HepG2 (cell line): ENCODE measurements around the gene IL1RAPL2. TPM values are rescaled to one million over a fixed set of nuclear protein-coding genes. Genes with fewer than 3 reads are reported as not detected.

Experiments
- CBX1 ChIP-seq: IDR thresholded peaks from one replicate; pipeline ENCODE4 v1.6.1; 2016; ENCODE audit warnings: antibody characterized with exemption, low read depth
- CREM ChIP-seq, 2 experiments: sonication (generic) in 1 of 2; formaldehyde crosslinking in 1 of 2; IDR thresholded peaks; 2 replicates each; pipeline versions ENCODE4 v1.4.0 to v1.6.1; 2016 to 2020; ENCODE audit warnings: antibody characterized with exemption in 1 of 2, mild to moderate bottlenecking in 1 of 2, missing genetic modification reagents in 1 of 2
- ELF1 ChIP-seq: sonication (generic); formaldehyde crosslinking; IDR thresholded peaks from 2 replicates; pipeline ENCODE4 v1.4.0; 2020; ENCODE audit warnings: missing genetic modification reagents
- EP300 ChIP-seq, 3 experiments: sonication (generic) in 1 of 3; formaldehyde crosslinking in 1 of 3; IDR thresholded peaks; 2 replicates each; pipeline versions ENCODE4 v1.5.1 to v1.6.1; 2011 to 2020; ENCODE audit warnings: low read depth in 2 of 3, low read length in 2 of 3, borderline replicate concordance in 1 of 3, improper control_type of control experiment in 1 of 3, mild to moderate bottlenecking in 1 of 3, missing genetic modification reagents in 1 of 3, moderate library complexity in 1 of 3
- HDAC6 ChIP-seq: fragments of 200-600 bp; sonication (generic); IDR thresholded peaks from 2 replicates; pipeline ENCODE4 v1.7.0; 2017; ENCODE audit warnings: mild to moderate bottlenecking, antibody characterized with exemption, low read length, low read depth
- HMGXB4 ChIP-seq, 2 experiments: sonication (generic) in 1 of 2; formaldehyde crosslinking in 1 of 2; IDR thresholded peaks; 2 replicates each; pipeline versions ENCODE4 v1.4.0 to v1.6.1; 2018 to 2020; ENCODE audit warnings: missing genetic modification reagents in 2 of 2, borderline replicate concordance in 1 of 2, low read depth in 1 of 2, mild to moderate bottlenecking in 1 of 2, missing biosample characterization in 1 of 2
- KIAA2018 ChIP-seq: sonication (generic); formaldehyde crosslinking; IDR thresholded peaks from 2 replicates; pipeline ENCODE4 v1.5.0; 2020; ENCODE audit warnings: mild to moderate bottlenecking, missing genetic modification reagents, borderline replicate concordance
- NCOA5 ChIP-seq: sonication (generic); formaldehyde crosslinking; IDR thresholded peaks from 2 replicates; pipeline ENCODE4 v1.4.0; 2020; ENCODE audit warnings: missing genetic modification reagents
- NFYC ChIP-seq: IDR thresholded peaks from 2 replicates; pipeline ENCODE4 v1.6.1; 2016; ENCODE audit warnings: missing genetic modification reagents, missing compliant biosample characterization
- PHF5A ChIP-seq: IDR thresholded peaks from one replicate; pipeline ENCODE4 v1.6.1; 2018; ENCODE audit warnings: low read depth, missing genetic modification reagents; ENCODE audit not compliant: unreplicated experiment
- SKI ChIP-seq: fragments of 450-650 bp; IDR thresholded peaks from one replicate; pipeline ENCODE4 v1.6.1; 2018; ENCODE audit warnings: mild to moderate bottlenecking; ENCODE audit not compliant: partially characterized antibody
- SMAD3 ChIP-seq: sonication (generic); formaldehyde crosslinking; IDR thresholded peaks from 2 replicates; pipeline ENCODE4 v1.4.0; 2020; ENCODE audit warnings: missing genetic modification reagents
- SMARCE1 ChIP-seq: fragments of 450-650 bp; IDR thresholded peaks from 2 replicates; pipeline ENCODE4 v1.6.1; 2017; ENCODE audit warnings: borderline replicate concordance
- TBP ChIP-seq: sonication (generic); formaldehyde crosslinking; IDR thresholded peaks from 2 replicates; pipeline ENCODE4 v1.5.0; 2020; ENCODE audit warnings: missing genetic modification reagents
- ZNF337 ChIP-seq: sonication (generic); formaldehyde crosslinking; IDR thresholded peaks from 2 replicates; pipeline ENCODE4 v1.5.1; 2020; ENCODE audit warnings: missing genetic modification reagents, low read depth, mild to moderate bottlenecking, borderline replicate concordance
- ZZZ3 ChIP-seq: sonication (generic); formaldehyde crosslinking; IDR thresholded peaks from 2 replicates; pipeline ENCODE4 v1.4.0; 2020; ENCODE audit warnings: missing genetic modification reagents, mild to moderate bottlenecking, borderline replicate concordance
- polyA plus RNA-seq, 8 experiments: library from polyadenylated mRNA; depleted of rRNA in 3 of 8; stranded (reverse) in 7 of 8; unstranded in 1 of 8; fragments of >200 nt; fragmentation: Illumina TruSeq in 4 of 8; extraction: Trizol in 4 of 8; gene quantifications; 2 replicates each; pipeline versions ENCODE4 v1.2.1 to v1.2.3, GENCODE V29; 2011 to 2016; ENCODE audit warnings: low read depth in 4 of 8, missing spikeins in 1 of 8, mixed read lengths in 1 of 8; ENCODE audit not compliant: insufficient read depth in 1 of 8
- total RNA-seq, 5 experiments: library from RNA; depleted of rRNA; stranded (reverse); fragments of >200 nt; fragmentation: Illumina TruSeq; extraction: Trizol; gene quantifications; 2 replicates each; pipeline ENCODE4 v1.2.3, GENCODE V29; 2016; ENCODE audit warnings: low read depth in 1 of 5
- TF ChIP-seq, protein P1 (sequence below): sonication (generic); formaldehyde crosslinking; IDR thresholded peaks from 2 replicates; pipeline ENCODE4 v1.5.1; 2020; ENCODE audit warnings: missing genetic modification reagents, mild to moderate bottlenecking, borderline replicate concordance

IL1RAPL2 gene
- total and polyA plus RNA-seq, 2 of the 13 experiments (the other 11 are each of a cell fraction or from before 2014, with no cell fraction given), result not detected

GRCh38 chrX:104922206-104922621 lies 356.2 kb downstream of the IL1RAPL2 start (continued):
- TF ChIP-seq, protein P1, sequence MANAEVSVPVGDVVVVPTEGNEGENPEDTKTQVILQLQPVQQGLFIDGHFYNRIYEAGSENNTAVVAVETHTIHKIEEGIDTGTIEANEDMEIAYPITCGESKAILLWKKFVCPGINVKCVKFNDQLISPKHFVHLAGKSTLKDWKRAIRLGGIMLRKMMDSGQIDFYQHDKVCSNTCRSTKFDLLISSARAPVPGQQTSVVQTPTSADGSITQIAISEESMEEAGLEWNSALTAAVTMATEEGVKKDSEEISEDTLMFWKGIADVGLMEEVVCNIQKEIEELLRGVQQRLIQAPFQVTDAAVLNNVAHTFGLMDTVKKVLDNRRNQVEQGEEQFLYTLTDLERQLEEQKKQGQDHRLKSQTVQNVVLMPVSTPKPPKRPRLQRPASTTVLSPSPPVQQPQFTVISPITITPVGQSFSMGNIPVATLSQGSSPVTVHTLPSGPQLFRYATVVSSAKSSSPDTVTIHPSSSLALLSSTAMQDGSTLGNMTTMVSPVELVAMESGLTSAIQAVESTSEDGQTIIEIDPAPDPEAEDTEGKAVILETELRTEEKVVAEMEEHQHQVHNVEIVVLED (CRISPR knock-in tag), result no peak
- peak in 1 of 2 experiments; percentile 61; a peak in 3 of 4 replicates for TF ChIP-seq HMGXB4 (CRISPR knock-in tag; IDR thresholded peaks at IDR 0.05; ENCODE audit: borderline replicate concordance in 1 of 2, low read depth in 1 of 2)
- no peak for TF ChIP-seq NCOA5
- TF ChIP-seq NFYC (CRISPR knock-in tag), result no peak
- TF ChIP-seq ELF1 (CRISPR knock-in tag), result no peak
- no peak for TF ChIP-seq PHF5A
- TF ChIP-seq ZNF337 (CRISPR knock-in tag), result no peak
- TF ChIP-seq KIAA2018, result no peak
- no peak for TF ChIP-seq SKI
- TF ChIP-seq ZZZ3 (CRISPR knock-in tag), result no peak
- no peak for TF ChIP-seq CBX1
- no peak for TF ChIP-seq TBP (CRISPR knock-in tag)
- TF ChIP-seq EP300 (IDR thresholded peaks at IDR 0.05; ENCODE audit: low read depth in 2 of 2, low read length in 2 of 2), result no peak
- TF ChIP-seq EP300 (CRISPR knock-in tag; IDR thresholded peaks at IDR 0.05; ENCODE audit: borderline replicate concordance), result no peak
- no peak for TF ChIP-seq SMAD3 (CRISPR knock-in tag)
- TF ChIP-seq HDAC6, result no peak
- TF ChIP-seq CREM (IDR thresholded peaks at IDR 0.05), result no peak
- TF ChIP-seq CREM (CRISPR knock-in tag; IDR thresholded peaks at IDR 0.05), result no peak
- TF ChIP-seq SMARCE1, result no peak
